Suppressor macrophage treated with lipopolysaccharide for 4 hours (primary cell): ENCODE measurements around the gene MRTFA.

ENCODE experiments used
- DNase-seq: peaks from one replicate; pipeline ENCODE4 v3.0.0-alpha.2; 2020

MRTFA gene

GRCh38 chr22:40451210-40451609 is 185.3 kb downstream of the MRTFA start:
- DNase-seq = no peak

- no peak for DNase-seq
Measured at GRCh38 chr22:40450616-40451015, 185.9 kb downstream of the MRTFA start.

GRCh38 chr22:40449676-40450035 is 186.9 kb downstream of the MRTFA start:
- DNase-seq = no peak

- DNase-seq = no peak
Measured at GRCh38 chr22:40446203-40446602, 190.3 kb downstream of the MRTFA start.

- peak; percentile 68 for DNase-seq
Measured at GRCh38 chr22:40444178-40444831, 192.2 kb downstream of the MRTFA start.

GRCh38 chr22:40443732-40444131 is 192.8 kb downstream of the MRTFA start:
- DNase-seq = peak; percentile 53

- DNase-seq = no peak
Measured at GRCh38 chr22:40441761-40442390, 194.6 kb downstream of the MRTFA start.

GRCh38 chr22:40436505-40437431 is 199.8 kb downstream of the MRTFA start:
- peak; percentile 90 for DNase-seq

- DNase-seq = peak; percentile 71
Measured at GRCh38 chr22:40434745-40435144, 201.8 kb downstream of the MRTFA start.

GRCh38 chr22:40434106-40434505 is 202.4 kb downstream of the MRTFA start:
- peak; percentile 58 for DNase-seq

GRCh38 chr22:40433416-40434090 is 203.0 kb downstream of the MRTFA start:
- no peak for DNase-seq

- DNase-seq = no peak
Measured at GRCh38 chr22:40432625-40433024, 203.9 kb downstream of the MRTFA start.

- DNase-seq = peak; percentile 90
Measured at GRCh38 chr22:40432157-40432556, 204.4 kb downstream of the MRTFA start.

GRCh38 chr22:40430991-40431390 is 205.5 kb downstream of the MRTFA start:
- no peak for DNase-seq

GRCh38 chr22:40429481-40429880 is 207.0 kb downstream of the MRTFA start:
- no peak for DNase-seq

GRCh38 chr22:40428796-40429195 is 207.7 kb downstream of the MRTFA start:
- DNase-seq = no peak

- DNase-seq = no peak
Measured at GRCh38 chr22:40426594-40427333, 209.8 kb downstream of the MRTFA start.

GRCh38 chr22:40425082-40425481 is 211.4 kb downstream of the MRTFA start:
- peak; percentile 48 for DNase-seq

- DNase-seq = no peak
Measured at GRCh38 chr22:40423882-40424640, 212.5 kb downstream of the MRTFA start.

- DNase-seq = peak; percentile 66
Measured at GRCh38 chr22:40423310-40423688, 213.2 kb downstream of the MRTFA start.

GRCh38 chr22:40422558-40423309 is 213.8 kb downstream of the MRTFA start:
- DNase-seq = peak; percentile 80
